HEK293T (cell line): Measurements from ENCODE around the gene TBC1D16.

ENCODE experiments used
- CTCF ChIA-PET: fragments of 350-600 bp; formaldehyde crosslinking; extraction: SDS; loops from one replicate; lab custom pipeline; 2021; ENCODE audit warnings: antibody characterized with exemption, inconsistent platforms; lab: Yijun Ruan, JAX
- POLR2A ChIA-PET: fragments of 350-600 bp; formaldehyde crosslinking; extraction: SDS; loops from one replicate; lab custom pipeline; 2020; ENCODE audit warnings: antibody characterized with exemption, inconsistent platforms; lab: Yijun Ruan, JAX
- DNase-seq: peaks from one replicate; pipeline ENCODE4 v3.0.0; 2012; ENCODE audit warnings: mixed read lengths; ENCODE audit errors: extremely low spot score
- ARNT ChIP-seq: fragments of 450-650 bp; IDR thresholded peaks from 2 replicates; pipeline ENCODE4 v1.6.1; 2017; ENCODE audit warnings: mild to moderate bottlenecking
- BHLHE40 ChIP-seq: fragments of 450-650 bp; IDR thresholded peaks from 2 replicates; pipeline ENCODE4 v1.6.1; 2016; ENCODE audit warnings: mild to moderate bottlenecking, moderate library complexity, borderline replicate concordance
- CTBP1 ChIP-seq: fragments of 450-650 bp; IDR thresholded peaks from 2 replicates; pipeline ENCODE4 v1.6.1; 2016; ENCODE audit warnings: borderline replicate concordance
- ELF4 ChIP-seq: fragments of 450-650 bp; IDR thresholded peaks from 2 replicates; pipeline ENCODE4 v1.6.1; 2017; ENCODE audit warnings: antibody characterized with exemption
- FOXA1 ChIP-seq: fragments of 450-650 bp; IDR thresholded peaks from 2 replicates; pipeline ENCODE4 v1.6.1; 2016; ENCODE audit warnings: mild to moderate bottlenecking
- FOXK2 ChIP-seq: fragments of 450-650 bp; IDR thresholded peaks from 2 replicates; pipeline ENCODE4 v1.6.1; 2016; ENCODE audit warnings: mild to moderate bottlenecking
- FOXM1 ChIP-seq: fragments of 450-650 bp; IDR thresholded peaks from 2 replicates; pipeline ENCODE4 v1.6.1; 2017; ENCODE audit warnings: mild to moderate bottlenecking, borderline replicate concordance
- HDGF ChIP-seq: fragments of 450-650 bp; IDR thresholded peaks from 2 replicates; pipeline ENCODE4 v1.6.1; 2017; ENCODE audit warnings: antibody characterized with exemption, borderline replicate concordance
- L3MBTL2 ChIP-seq: fragments of 450-650 bp; conservative IDR thresholded peaks from 2 replicates; pipeline ENCODE4 v1.6.1; 2016; ENCODE audit warnings: mild to moderate bottlenecking
- LEF1 ChIP-seq: fragments of 450-650 bp; IDR thresholded peaks from 2 replicates; pipeline ENCODE4 v1.6.1; 2017; ENCODE audit warnings: mild to moderate bottlenecking, borderline replicate concordance
- NFRKB ChIP-seq: fragments of 450-650 bp; IDR thresholded peaks from 2 replicates; pipeline ENCODE4 v1.6.1; 2016; ENCODE audit warnings: mild to moderate bottlenecking, moderate library complexity
- SP1 ChIP-seq: fragments of 450-650 bp; IDR thresholded peaks from 2 replicates; pipeline ENCODE4 v1.6.1; 2017
- SUZ12 ChIP-seq: fragments of 450-650 bp; IDR thresholded peaks from 2 replicates; pipeline ENCODE4 v1.6.1; 2016; ENCODE audit warnings: mild to moderate bottlenecking
- TARDBP ChIP-seq: fragments of 450-650 bp; IDR thresholded peaks from 2 replicates; pipeline ENCODE4 v1.6.1; 2016
- ZNF384 ChIP-seq: fragments of 450-650 bp; IDR thresholded peaks from 2 replicates; pipeline ENCODE4 v1.6.1; 2016
- TF ChIP-seq, protein P1 (sequence below): fragments of 450-650 bp; IDR thresholded peaks from 2 replicates; pipeline ENCODE4 v1.6.1; 2016

Gene TBC1D16

DNA sequence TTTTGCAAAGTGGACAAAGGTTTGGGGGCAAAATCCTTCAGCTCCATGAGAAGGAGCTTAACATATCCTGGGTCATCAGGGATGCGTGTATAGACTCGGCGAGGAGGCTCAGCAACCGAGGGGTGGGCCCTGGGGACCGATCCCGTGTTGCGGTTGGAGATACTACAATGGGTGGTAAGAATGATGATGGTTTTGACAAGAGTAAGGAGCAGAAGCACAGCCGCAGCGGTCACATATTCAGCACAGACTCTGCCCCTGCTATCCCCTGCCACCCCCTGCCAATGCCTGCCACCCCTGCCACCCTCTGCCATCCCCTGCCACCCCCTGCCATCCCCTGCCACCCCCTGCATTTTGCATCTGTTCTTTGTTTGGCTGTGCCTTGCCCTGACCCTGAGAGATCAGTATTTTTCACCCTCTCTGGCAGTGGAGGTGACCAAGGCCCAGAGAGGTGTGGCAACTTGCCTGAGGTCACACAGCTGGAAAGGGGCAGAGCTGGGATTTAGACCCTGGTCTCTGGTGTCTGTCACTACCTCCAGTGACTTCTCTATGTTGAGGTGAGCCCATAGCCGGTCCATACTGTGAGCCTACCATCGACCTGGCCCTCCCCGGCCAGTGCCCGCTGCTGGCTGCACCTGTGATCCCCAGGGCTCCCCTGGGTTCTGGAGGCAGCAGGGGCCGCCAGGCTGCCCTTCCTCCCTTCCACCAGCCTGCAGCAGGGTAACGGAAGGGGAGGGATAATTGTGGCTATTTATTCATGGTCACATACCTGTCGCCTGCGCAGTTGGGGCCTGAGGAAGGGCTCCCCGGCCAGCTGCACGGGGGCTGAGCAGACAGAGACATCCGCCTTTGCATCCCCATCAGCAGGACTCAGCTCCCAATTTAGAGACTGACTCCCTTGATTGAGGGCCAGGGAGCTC, 121.5 kb downstream of the TBC1D16 start:
- DNase-seq: no peak
- CTCF ChIA-PET: interaction anchor here (0.6 to 1.0 kb wide), 2 partner anchors 11 to 67 kb away, joined by 3 read pairs; no protein-coding TSS in a partner anchor
- TF ChIP-seq, protein P1, sequence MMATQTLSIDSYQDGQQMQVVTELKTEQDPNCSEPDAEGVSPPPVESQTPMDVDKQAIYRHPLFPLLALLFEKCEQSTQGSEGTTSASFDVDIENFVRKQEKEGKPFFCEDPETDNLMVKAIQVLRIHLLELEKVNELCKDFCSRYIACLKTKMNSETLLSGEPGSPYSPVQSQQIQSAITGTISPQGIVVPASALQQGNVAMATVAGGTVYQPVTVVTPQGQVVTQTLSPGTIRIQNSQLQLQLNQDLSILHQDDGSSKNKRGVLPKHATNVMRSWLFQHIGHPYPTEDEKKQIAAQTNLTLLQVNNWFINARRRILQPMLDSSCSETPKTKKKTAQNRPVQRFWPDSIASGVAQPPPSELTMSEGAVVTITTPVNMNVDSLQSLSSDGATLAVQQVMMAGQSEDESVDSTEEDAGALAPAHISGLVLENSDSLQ: no peak
- POLR2A ChIA-PET: no interaction called here

DNA sequence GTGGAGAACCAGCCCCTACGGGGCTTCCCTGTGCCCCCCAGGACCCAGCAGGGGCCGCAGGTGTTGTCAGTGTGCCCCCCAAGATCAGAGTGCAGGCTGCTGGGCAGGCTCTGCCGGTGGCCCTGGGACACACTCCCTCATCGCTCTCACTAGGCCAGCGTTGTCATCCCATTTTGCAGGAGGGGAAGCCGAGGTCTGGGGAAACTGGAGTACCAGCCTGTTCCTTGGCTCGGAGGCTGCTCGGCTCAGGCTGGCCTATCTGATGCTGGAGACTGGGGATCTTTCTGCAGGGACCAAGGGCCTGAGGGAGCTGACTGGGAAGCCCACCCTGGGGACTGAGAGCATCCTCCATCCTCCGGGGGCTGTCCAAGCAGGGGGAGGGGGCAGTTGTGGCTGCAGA, 122.2 kb downstream of the TBC1D16 start:
- CTCF ChIA-PET: no interaction called here

DNA sequence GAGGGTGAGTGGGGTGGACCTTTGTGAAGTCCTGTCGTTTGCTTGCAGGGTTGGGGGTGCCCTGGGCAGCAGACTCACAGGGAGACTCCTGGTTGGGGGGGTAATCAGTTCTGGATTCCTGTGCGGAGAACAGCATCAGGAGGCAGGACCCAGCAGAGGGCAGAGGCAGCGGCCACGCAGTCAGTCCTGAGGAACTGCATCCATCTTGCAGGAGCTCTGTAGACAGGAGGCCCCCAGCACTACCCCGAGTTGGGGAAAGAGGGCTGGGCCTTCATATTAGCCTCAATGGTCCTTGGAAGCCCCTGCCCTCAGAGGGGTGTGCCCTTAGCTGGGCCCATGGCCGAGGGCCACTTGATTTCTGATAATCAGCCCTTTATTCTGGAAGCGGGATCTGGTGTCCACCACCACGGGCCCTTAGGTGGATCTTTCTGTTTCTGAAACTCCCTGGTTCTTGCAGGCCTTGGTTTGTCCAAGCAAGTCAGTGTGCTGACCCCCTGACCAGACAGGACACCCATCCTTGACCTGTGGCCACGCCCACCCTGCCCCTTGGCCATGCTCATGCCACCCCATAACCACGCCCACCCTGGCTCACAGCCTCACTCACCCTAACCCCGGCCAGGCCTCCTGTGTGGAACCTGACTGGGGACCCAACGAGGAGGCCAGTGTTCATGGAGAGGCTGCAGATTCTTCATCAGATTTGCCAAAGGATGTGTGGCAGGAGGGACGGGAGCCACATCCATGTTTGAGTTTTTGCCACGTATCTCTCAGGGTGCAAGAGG, 122.9 kb downstream of the TBC1D16 start:
- ChIA-PET POLR2A (no interaction called here), CTCF (interaction anchor here (0.6 kb wide), 2 partner anchors 11 to 69 kb away, joined by 3 read pairs; no protein-coding TSS in a partner anchor)
- no peak for TF ChIP-seq SP1
- TF ChIP-seq SUZ12: no peak
- TF ChIP-seq NFRKB: no peak
- no peak for TF ChIP-seq FOXK2
- no peak for TF ChIP-seq FOXA1
- no peak for TF ChIP-seq BHLHE40
- TF ChIP-seq TARDBP: no peak
- no peak for TF ChIP-seq FOXM1
- no peak for TF ChIP-seq CTBP1
- no peak for TF ChIP-seq HDGF
- TF ChIP-seq ELF4: no peak
- TF ChIP-seq LEF1: no peak
- no peak for TF ChIP-seq ARNT
- TF ChIP-seq, protein P1: no peak
- no peak for TF ChIP-seq ZNF384
- no peak for TF ChIP-seq L3MBTL2
- no peak for DNase-seq

More for the DNA sequence above, 122.2 kb downstream of the TBC1D16 start:
- POLR2A ChIA-PET: no interaction called here
- TF ChIP-seq BHLHE40 (no peak), FOXK2 (no peak)
- no peak for DNase-seq

DNA sequence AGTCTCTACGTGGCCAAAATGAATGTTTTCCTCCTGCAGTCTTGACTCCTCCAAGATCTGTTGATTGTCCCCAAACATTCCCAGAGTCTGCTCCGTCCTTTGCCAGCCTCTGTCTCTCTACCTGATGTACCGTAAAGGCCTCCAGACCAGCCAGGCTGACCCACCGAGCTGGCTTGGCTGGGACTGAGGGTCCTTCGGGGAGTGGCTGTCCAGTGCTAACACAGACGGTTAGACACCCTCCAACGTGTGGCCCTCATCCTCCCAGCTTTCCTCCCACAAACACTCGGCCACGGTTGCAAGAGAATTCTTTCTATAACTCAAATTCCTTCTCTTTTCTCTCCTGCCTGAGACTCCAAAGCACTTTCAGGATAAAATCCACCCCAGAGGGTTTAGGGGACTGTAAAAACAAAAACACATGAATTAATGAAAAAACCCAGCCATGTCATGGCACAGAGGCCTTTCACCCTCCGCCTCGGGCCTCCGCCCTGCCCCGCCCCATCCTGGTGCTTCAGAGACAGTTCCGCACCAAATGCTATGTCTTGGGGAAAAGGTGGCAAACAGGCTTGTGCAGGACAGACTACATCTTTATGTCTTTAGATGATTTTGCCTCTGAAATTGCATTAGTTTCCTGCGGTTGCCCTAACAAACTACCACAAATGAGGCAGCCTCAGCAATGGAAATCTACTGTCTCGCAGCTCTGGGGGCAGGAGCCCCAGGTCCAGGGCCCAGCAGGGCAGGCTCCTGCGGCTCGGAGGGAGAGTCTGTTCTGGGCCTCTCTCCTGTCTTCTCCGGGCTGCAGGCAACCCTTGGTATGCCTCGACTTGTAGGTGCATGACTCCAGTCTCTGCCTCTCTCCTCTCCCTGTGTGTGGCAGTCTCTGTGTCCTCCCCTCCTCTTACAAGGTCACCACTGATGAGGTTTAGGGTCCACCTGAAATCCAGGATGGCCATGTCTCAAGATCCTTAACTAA, 124.0 kb downstream of the TBC1D16 start:
- CTCF ChIA-PET: no interaction called here
- TF ChIP-seq TARDBP (no peak), LEF1 (no peak), L3MBTL2 (no peak), FOXK2 (no peak), FOXA1 (no peak), ARNT (no peak), SP1 (no peak), NFRKB (no peak), CTBP1 (no peak), ELF4 (no peak), SUZ12 (no peak), ZNF384 (no peak), HDGF (no peak), BHLHE40 (no peak), FOXM1 (no peak)
- TF ChIP-seq, protein P1: no peak
- no peak for DNase-seq
- POLR2A ChIA-PET: no interaction called here

DNA sequence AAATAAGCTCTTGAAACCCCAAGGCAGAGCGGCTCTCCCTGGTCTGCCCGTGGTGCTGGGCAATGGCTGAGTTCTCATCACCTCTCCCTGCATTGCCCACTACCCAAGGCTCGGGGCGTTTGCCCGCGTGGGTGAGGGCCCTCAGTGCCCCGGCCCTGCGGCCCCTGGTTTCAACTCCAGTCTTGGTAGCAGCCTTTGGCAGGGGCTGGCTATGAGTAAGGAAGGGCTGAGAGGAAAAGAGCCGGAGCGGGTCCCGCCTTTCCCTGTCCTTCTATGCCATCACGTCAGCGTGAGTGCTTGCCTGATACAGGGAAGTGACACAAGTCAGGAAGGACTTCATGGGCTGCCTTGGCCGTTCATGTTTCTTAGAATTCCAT, 124.7 kb downstream of the TBC1D16 start:
- ChIA-PET POLR2A (no interaction called here), CTCF (no interaction called here)
- no peak for DNase-seq
- TF ChIP-seq FOXA1 (no peak), FOXK2 (no peak), ELF4 (no peak), L3MBTL2 (no peak), LEF1 (no peak), SP1 (no peak), TARDBP (no peak), ZNF384 (no peak)
